ENCODE data around the gene TBC1D16.

TBC1D16 gene

GRCh38 chr17:79950306-79950705 lies 85.4 kb downstream of the TBC1D16 start:
- H3K9me3 ChIP-seq (ENCODE audit: control insufficient read depth, low read length) = no peaks in the 10 kb centered on the region
- no peak overlapping the region for H3K9ac ChIP-seq (ENCODE audit: low read length)
- H3K4me3 ChIP-seq (ENCODE audit: low read length) = no peak overlapping the region
- DNase-seq (ENCODE audit: low read depth) = no peak
- peaks cover 17% of the 10 kb centered on the region for H3K4me1 ChIP-seq (ENCODE audit: control insufficient read depth, insufficient read depth, low read length)
- H3K36me3 ChIP-seq (ENCODE audit: control insufficient read depth, insufficient read depth, low read length, severe bottlenecking) = peaks cover 56% of the 10 kb centered on the region
- no peaks in the 10 kb centered on the region for H3K27me3 ChIP-seq (replicated peaks; ENCODE audit: control insufficient read depth, insufficient read depth, low read length)

- H3K4me3 ChIP-seq (ENCODE audit: low read length) = no peak overlapping the region
- no peak overlapping the region for H3K9ac ChIP-seq (ENCODE audit: low read length)
- no peaks in the 10 kb centered on the region for H3K9me3 ChIP-seq (ENCODE audit: control insufficient read depth, low read length)
- H3K4me1 ChIP-seq (ENCODE audit: control insufficient read depth, insufficient read depth, low read length) = peaks cover 17% of the 10 kb centered on the region
- DNase-seq (ENCODE audit: low read depth) = no peak
- H3K36me3 ChIP-seq (ENCODE audit: control insufficient read depth, insufficient read depth, low read length, severe bottlenecking) = peaks cover 62% of the 10 kb centered on the region
- H3K27me3 ChIP-seq (replicated peaks; ENCODE audit: control insufficient read depth, insufficient read depth, low read length) = no peaks in the 10 kb centered on the region
Observed at GRCh38 chr17:79949656-79950209, 85.9 kb downstream of the TBC1D16 start.

GRCh38 chr17:79948945-79949655 lies 86.6 kb downstream of the TBC1D16 start:
- H3K9ac ChIP-seq (ENCODE audit: low read length) = no peak overlapping the region
- peaks cover 68% of the 10 kb centered on the region for H3K36me3 ChIP-seq (ENCODE audit: control insufficient read depth, insufficient read depth, low read length, severe bottlenecking)
- H3K9me3 ChIP-seq (ENCODE audit: control insufficient read depth, low read length) = no peaks in the 10 kb centered on the region
- H3K4me1 ChIP-seq (ENCODE audit: control insufficient read depth, insufficient read depth, low read length) = peaks cover 17% of the 10 kb centered on the region
- H3K27me3 ChIP-seq (replicated peaks; ENCODE audit: control insufficient read depth, insufficient read depth, low read length) = no peaks in the 10 kb centered on the region
- H3K4me3 ChIP-seq (ENCODE audit: low read length) = no peak overlapping the region
- DNase-seq (ENCODE audit: low read depth) = no peak

- H3K36me3 ChIP-seq (ENCODE audit: control insufficient read depth, insufficient read depth, low read length, severe bottlenecking) = peaks cover 74% of the 10 kb centered on the region
- no peaks in the 10 kb centered on the region for H3K27me3 ChIP-seq (replicated peaks; ENCODE audit: control insufficient read depth, insufficient read depth, low read length)
- H3K4me3 ChIP-seq (ENCODE audit: low read length) = no peak overlapping the region
- peaks cover 17% of the 10 kb centered on the region for H3K4me1 ChIP-seq (ENCODE audit: control insufficient read depth, insufficient read depth, low read length)
- H3K9me3 ChIP-seq (ENCODE audit: control insufficient read depth, low read length) = no peaks in the 10 kb centered on the region
- H3K9ac ChIP-seq (ENCODE audit: low read length) = no peak overlapping the region
- no peak for DNase-seq (ENCODE audit: low read depth)
Observed at GRCh38 chr17:79948406-79948944, 87.2 kb downstream of the TBC1D16 start.

- H3K36me3 ChIP-seq (ENCODE audit: control insufficient read depth, insufficient read depth, low read length, severe bottlenecking) = peaks cover 84% of the 10 kb centered on the region
- DNase-seq (ENCODE audit: low read depth) = no peak
- H3K9me3 ChIP-seq (ENCODE audit: control insufficient read depth, low read length) = no peaks in the 10 kb centered on the region
Observed at GRCh38 chr17:79947351-79948031, 88.2 kb downstream of the TBC1D16 start.

GRCh38 chr17:79946352-79947231 lies 89.1 kb downstream of the TBC1D16 start:
- no peak overlapping the region for H3K4me3 ChIP-seq (ENCODE audit: low read length)

More at GRCh38 chr17:79947351-79948031, 88.2 kb downstream of the TBC1D16 start:
- Histone ChIP-seq H3K27me3 (replicated peaks; ENCODE audit: control insufficient read depth, insufficient read depth, low read length) (no peaks in the 10 kb centered on the region), H3K4me1 (ENCODE audit: control insufficient read depth, insufficient read depth, low read length) (peaks cover 15% of the 10 kb centered on the region), H3K4me3 (ENCODE audit: low read length) (no peak overlapping the region), H3K9ac (ENCODE audit: low read length) (no peak overlapping the region)

GRCh38 chr17:79945591-79946255 lies 89.9 kb downstream of the TBC1D16 start:
- no peaks in the 10 kb centered on the region for H3K27me3 ChIP-seq (replicated peaks; ENCODE audit: control insufficient read depth, insufficient read depth, low read length)
- no peak overlapping the region for H3K9ac ChIP-seq (ENCODE audit: low read length)
- DNase-seq (ENCODE audit: low read depth) = no peak
- no peak overlapping the region for H3K4me3 ChIP-seq (ENCODE audit: low read length)
- no peaks in the 10 kb centered on the region for H3K4me1 ChIP-seq (ENCODE audit: control insufficient read depth, insufficient read depth, low read length)
- H3K36me3 ChIP-seq (ENCODE audit: control insufficient read depth, insufficient read depth, low read length, severe bottlenecking) = peaks cover 93% of the 10 kb centered on the region
- H3K9me3 ChIP-seq (ENCODE audit: control insufficient read depth, low read length) = no peaks in the 10 kb centered on the region

More at GRCh38 chr17:79946352-79947231, 89.1 kb downstream of the TBC1D16 start:
- Histone ChIP-seq H3K9ac (ENCODE audit: low read length) (no peak overlapping the region), H3K4me1 (ENCODE audit: control insufficient read depth, insufficient read depth, low read length) (peaks cover 6% of the 10 kb centered on the region), H3K36me3 (ENCODE audit: control insufficient read depth, insufficient read depth, low read length, severe bottlenecking) (peaks cover 90% of the 10 kb centered on the region), H3K27me3 (replicated peaks; ENCODE audit: control insufficient read depth, insufficient read depth, low read length) (no peaks in the 10 kb centered on the region), H3K9me3 (ENCODE audit: control insufficient read depth, low read length) (no peaks in the 10 kb centered on the region)
- no peak for DNase-seq (ENCODE audit: low read depth)

- Histone ChIP-seq H3K9me3 (ENCODE audit: control insufficient read depth, low read length) (no peaks in the 10 kb centered on the region), H3K4me1 (ENCODE audit: control insufficient read depth, insufficient read depth, low read length) (peaks cover under 1% of the 10 kb centered on the region), H3K4me3 (ENCODE audit: low read length) (no peak overlapping the region), H3K36me3 (ENCODE audit: control insufficient read depth, insufficient read depth, low read length, severe bottlenecking) (peaks cover 95% of the 10 kb centered on the region), H3K9ac (ENCODE audit: low read length) (no peak overlapping the region), H3K27me3 (replicated peaks; ENCODE audit: control insufficient read depth, insufficient read depth, low read length) (no peaks in the 10 kb centered on the region)
- no peak for DNase-seq (ENCODE audit: low read depth)
Observed at GRCh38 chr17:79944821-79945391, 90.8 kb downstream of the TBC1D16 start.

GRCh38 chr17:79944251-79944812 lies 91.3 kb downstream of the TBC1D16 start:
- no peak overlapping the region for H3K4me3 ChIP-seq (ENCODE audit: low read length)
- H3K9me3 ChIP-seq (ENCODE audit: control insufficient read depth, low read length) = no peaks in the 10 kb centered on the region
- DNase-seq (ENCODE audit: low read depth) = no peak
- peaks cover 5% of the 10 kb centered on the region for H3K4me1 ChIP-seq (ENCODE audit: control insufficient read depth, insufficient read depth, low read length)
- no peak overlapping the region for H3K9ac ChIP-seq (ENCODE audit: low read length)
- no peaks in the 10 kb centered on the region for H3K27me3 ChIP-seq (replicated peaks; ENCODE audit: control insufficient read depth, insufficient read depth, low read length)
- peaks cover 95% of the 10 kb centered on the region for H3K36me3 ChIP-seq (ENCODE audit: control insufficient read depth, insufficient read depth, low read length, severe bottlenecking)
